SK-N-MC (cell line): Measurements from ENCODE around the gene ALDH1L1.

Experiments
- EZH2 ChIP-seq: fragments of 200-600 bp; sonication (generic); IDR thresholded peaks from one replicate; pipeline ENCODE4 v1.6.1; 2017; ENCODE audit warnings: antibody characterized with exemption
- FOXP2 ChIP-seq: optimal IDR thresholded peaks from 2 replicates; pipeline ENCODE3; 2011; ENCODE audit warnings: mild to moderate bottlenecking, moderate library complexity; ENCODE audit not compliant: insufficient read depth; ENCODE audit errors: extremely low read length, control extremely low read depth
- POLR2AphosphoS5 ChIP-seq: IDR thresholded peaks from 2 replicates; pipeline ENCODE4 v1.6.1; 2012; ENCODE audit warnings: mild to moderate bottlenecking, low read depth, low read length, borderline replicate concordance

DNA sequence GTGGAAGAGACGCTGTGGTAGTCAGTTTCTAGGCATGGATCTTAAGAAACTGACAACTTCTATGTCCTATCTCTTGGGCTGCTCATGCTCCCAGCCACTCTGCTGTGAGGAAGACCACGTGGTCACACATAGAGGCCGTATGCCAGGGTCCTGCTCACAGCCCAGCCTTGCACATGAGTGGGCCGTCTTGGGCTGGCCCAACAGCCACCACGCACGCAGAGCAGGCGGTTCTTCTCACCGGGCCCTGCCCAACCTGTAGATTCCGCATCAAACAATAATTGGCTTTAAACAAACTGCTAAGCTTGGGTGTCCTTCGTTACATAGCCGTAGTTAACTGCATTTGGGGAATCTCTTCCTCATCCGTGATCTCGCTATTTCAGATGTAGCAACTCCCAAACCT, 122.5 kb downstream of the ALDH1L1 start:
- TF ChIP-seq POLR2AphosphoS5 (no peak), EZH2 (no peak), FOXP2 (no peak)
